Parathyroid adenoma (tissue), 2 donors: ENCODE data around the gene LHPP.
A peak's percentile ranks its signal among the peaks of the same experiment; 100 is the strongest.

Experiments used
- H2AFZ ChIP-seq: fragments of 300-600 bp; sonication (generic); one replicate; pipeline ENCODE4 v1.7.0; 2017; ENCODE audit warnings: antibody characterized with exemption, mild to moderate bottlenecking
- H3K27ac ChIP-seq: fragments of 300-600 bp; sonication (generic); one replicate; pipeline ENCODE4 v1.7.0; 2017
- H3K27me3 ChIP-seq: fragments of 300-600 bp; sonication (generic); one replicate; pipeline ENCODE4 v1.7.0; 2017; ENCODE audit warnings: low read length; ENCODE audit not compliant: control insufficient read depth, insufficient read depth
- H3K36me3 ChIP-seq: fragments of 300-600 bp; sonication (generic); one replicate; pipeline ENCODE4 v1.7.0; 2017; ENCODE audit warnings: low read length; ENCODE audit not compliant: control insufficient read depth, insufficient read depth
- H3K4me1 ChIP-seq: fragments of 300-600 bp; sonication (generic); one replicate; pipeline ENCODE4 v1.7.0; 2017; ENCODE audit warnings: control low read depth
- H3K4me2 ChIP-seq: fragments of 300-600 bp; sonication (generic); one replicate; pipeline ENCODE4 v1.7.0; 2017; ENCODE audit warnings: low read length
- H3K4me3 ChIP-seq: fragments of 300-600 bp; sonication (generic); one replicate; pipeline ENCODE4 v1.7.0; 2017; ENCODE audit warnings: low read depth, low read length
- H3K79me2 ChIP-seq: fragments of 300-600 bp; sonication (generic); one replicate; pipeline ENCODE4 v1.7.0; 2017; ENCODE audit warnings: control low read depth
- H3K9ac ChIP-seq: fragments of 300-600 bp; sonication (generic); one replicate; pipeline ENCODE4 v1.7.0; 2017; ENCODE audit warnings: mild to moderate bottlenecking
- H3K9me3 ChIP-seq: fragments of 300-600 bp; sonication (generic); one replicate; pipeline ENCODE4 v1.7.0; 2017; ENCODE audit warnings: low read length; ENCODE audit not compliant: control insufficient read depth
- CTCF ChIP-seq: fragments of 300-600 bp; sonication (generic); IDR thresholded peaks from one replicate; pipeline ENCODE4 v1.7.0; 2017; ENCODE audit warnings: antibody characterized with exemption, mild to moderate bottlenecking
- donor health status: primary hyperparathyroidism.

The LHPP gene

DNA sequence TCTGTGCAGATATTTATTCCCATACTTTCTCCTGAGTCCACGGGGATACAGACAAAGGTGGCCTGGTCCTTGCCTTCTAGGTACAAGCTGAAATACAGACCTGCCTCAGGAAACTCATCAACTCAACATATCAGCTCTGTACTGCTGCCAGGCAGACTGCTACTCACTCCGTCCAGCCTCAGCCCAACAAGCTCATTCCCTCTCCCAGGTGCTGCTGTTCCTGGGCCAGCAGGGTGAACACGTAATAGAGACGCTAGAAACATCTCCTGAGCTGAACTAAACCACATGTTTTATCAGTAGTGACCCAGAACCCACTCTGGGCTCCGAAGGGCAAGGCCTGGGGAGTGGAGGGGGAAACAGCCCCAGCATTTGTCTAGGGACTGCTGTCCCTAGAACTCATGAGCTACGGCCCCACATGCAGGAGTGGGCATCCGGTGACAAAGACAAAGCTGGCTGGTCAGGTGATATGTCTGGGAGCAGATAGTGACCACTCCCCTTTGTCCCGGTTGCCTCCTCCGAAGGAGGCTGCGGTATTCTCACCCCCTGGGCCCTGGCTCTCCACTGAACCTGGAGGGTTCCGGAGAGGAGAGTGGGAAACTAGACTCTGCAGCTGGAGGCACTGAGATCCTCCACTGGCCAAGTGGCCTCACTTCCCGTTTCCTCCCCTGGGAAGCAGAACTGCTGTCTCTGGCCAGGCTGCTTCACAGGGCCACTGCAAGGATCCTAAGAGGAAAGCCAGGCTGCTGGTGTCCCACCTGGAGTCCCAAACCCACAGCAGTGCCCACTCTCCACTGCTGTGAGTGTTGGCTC lies 166.4 kb downstream of the LHPP start:
- Histone ChIP-seq H3K9me3 (no peaks in the 10 kb centered on the region), H3K27me3 (no peaks in the 10 kb centered on the region), H3K4me1 (peaks cover 20% of the 10 kb centered on the region), H3K4me3 (no peak overlapping the region), H3K27ac (peak overlapping the region; percentile 36), H3K9ac (no peak overlapping the region), H3K79me2 (peaks cover 53% of the 10 kb centered on the region), H2AFZ (peak overlapping the region; percentile 20), H3K4me2 (no peak overlapping the region), H3K36me3 (no peaks in the 10 kb centered on the region)
- TF ChIP-seq CTCF, result no peak

DNA sequence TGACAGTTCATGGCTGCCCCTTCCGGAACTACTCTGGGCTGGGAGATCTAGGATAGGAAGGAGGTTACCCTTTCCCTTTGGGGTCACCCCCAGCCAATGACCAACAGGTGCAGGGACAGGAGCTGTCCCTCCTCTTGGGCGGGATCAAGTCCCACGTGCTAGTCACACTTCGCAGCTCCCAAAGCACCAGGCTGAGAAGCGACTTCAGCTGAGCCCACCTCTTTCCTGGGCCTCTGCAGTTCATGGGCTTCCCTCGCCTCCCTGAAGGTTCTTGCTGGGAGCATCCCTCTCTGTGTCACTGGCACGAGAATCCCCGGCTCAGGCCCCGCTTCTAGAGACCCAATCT lies 167.0 kb downstream of the LHPP start:
- Histone ChIP-seq H3K9me3 (no peaks in the 10 kb centered on the region), H3K27me3 (no peaks in the 10 kb centered on the region), H3K9ac (no peak overlapping the region), H3K4me2 (no peak overlapping the region), H3K36me3 (no peaks in the 10 kb centered on the region), H3K79me2 (peaks cover 56% of the 10 kb centered on the region), H3K4me3 (no peak overlapping the region), H3K27ac (peak overlapping the region; percentile 36), H2AFZ (no peak overlapping the region), H3K4me1 (peaks cover 20% of the 10 kb centered on the region)
- no peak for TF ChIP-seq CTCF

GRCh38 chr10:124629415-124629814 lies 167.8 kb downstream of the LHPP start:
- no peak overlapping the region for H3K9ac ChIP-seq

GRCh38 chr10:124629842-124630241 lies 168.2 kb downstream of the LHPP start:
- Histone ChIP-seq H3K9ac (no peak overlapping the region), H3K4me3 (no peak overlapping the region), H3K27ac (no peak overlapping the region), H3K36me3 (no peaks in the 10 kb centered on the region), H3K27me3 (no peaks in the 10 kb centered on the region), H3K79me2 (peaks cover 55% of the 10 kb centered on the region), H3K4me1 (peaks cover 20% of the 10 kb centered on the region), H3K4me2 (no peak overlapping the region), H2AFZ (no peak overlapping the region), H3K9me3 (no peaks in the 10 kb centered on the region)
- no peak for TF ChIP-seq CTCF

More at GRCh38 chr10:124629415-124629814, 167.8 kb downstream of the LHPP start:
- Histone ChIP-seq H3K4me2 (no peak overlapping the region), H3K36me3 (no peaks in the 10 kb centered on the region), H3K27me3 (no peaks in the 10 kb centered on the region), H3K79me2 (peaks cover 53% of the 10 kb centered on the region), H3K27ac (no peak overlapping the region), H3K4me1 (peaks cover 20% of the 10 kb centered on the region), H3K9me3 (no peaks in the 10 kb centered on the region), H3K4me3 (no peak overlapping the region), H2AFZ (no peak overlapping the region)
- no peak for TF ChIP-seq CTCF

DNA sequence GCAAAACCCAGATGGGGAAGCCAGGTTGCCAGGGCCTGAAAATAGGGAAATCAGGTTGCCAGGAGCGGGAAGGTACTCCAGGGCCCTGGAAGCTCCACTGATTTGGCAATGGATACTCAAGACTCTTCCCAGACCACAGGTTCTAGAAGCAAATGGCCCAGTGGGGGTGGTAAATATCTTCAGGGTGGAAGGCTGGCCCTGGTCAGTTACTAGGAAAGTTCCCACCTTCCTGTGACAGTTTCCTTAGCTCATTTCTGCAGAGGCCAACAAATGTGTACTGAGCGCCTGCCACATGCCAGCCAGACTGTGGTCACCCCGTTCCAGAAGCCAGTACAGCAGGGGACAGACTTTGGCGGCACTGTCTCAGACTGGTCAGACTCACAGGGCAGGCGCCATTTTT lies 168.9 kb downstream of the LHPP start:
- Histone ChIP-seq H2AFZ (no peak overlapping the region), H3K4me2 (no peak overlapping the region), H3K79me2 (peaks cover 54% of the 10 kb centered on the region), H3K9ac (no peak overlapping the region), H3K9me3 (no peaks in the 10 kb centered on the region), H3K27me3 (no peaks in the 10 kb centered on the region), H3K4me3 (no peak overlapping the region), H3K27ac (no peak overlapping the region), H3K36me3 (no peaks in the 10 kb centered on the region), H3K4me1 (peaks cover 20% of the 10 kb centered on the region)
- no peak for TF ChIP-seq CTCF
